HepG2 (cell line): ENCODE measurements around the gene UQCR10. TPM values are rescaled to one million over a fixed set of nuclear protein-coding genes. Genes with fewer than 3 reads are reported as not detected.

ENCODE experiments used
- CHCHD3 ChIP-seq: sonication (generic); formaldehyde crosslinking; IDR thresholded peaks from 2 replicates; pipeline ENCODE4 v1.8.0; 2022; ENCODE audit warnings: mild to moderate bottlenecking, missing genetic modification reagents, moderate library complexity
- CREB1 ChIP-seq, 2 experiments: fragments of 450-650 bp in 1 of 2; IDR thresholded peaks; 2 replicates each; pipeline ENCODE4 v1.6.1; 2016 to 2017; ENCODE audit warnings: control low read depth in 1 of 2, mild to moderate bottlenecking in 1 of 2, missing compliant biosample characterization in 1 of 2, missing genetic modification characterization in 1 of 2
- HMGXB3 ChIP-seq: sonication (generic); formaldehyde crosslinking; IDR thresholded peaks from 2 replicates; pipeline ENCODE4 v1.4.0; 2020; ENCODE audit warnings: missing genetic modification reagents, borderline replicate concordance
- HMGXB4 ChIP-seq, 2 experiments: sonication (generic) in 1 of 2; formaldehyde crosslinking in 1 of 2; IDR thresholded peaks; 2 replicates each; pipeline versions ENCODE4 v1.4.0 to v1.6.1; 2018 to 2020; ENCODE audit warnings: missing genetic modification reagents in 2 of 2, borderline replicate concordance in 1 of 2, low read depth in 1 of 2, mild to moderate bottlenecking in 1 of 2, missing biosample characterization in 1 of 2
- HOXA5 ChIP-seq: sonication (generic); formaldehyde crosslinking; IDR thresholded peaks from 2 replicates; pipeline ENCODE4 v1.4.0; 2020; ENCODE audit warnings: missing genetic modification reagents
- MLX ChIP-seq: IDR thresholded peaks from 2 replicates; pipeline ENCODE4 v1.6.1; 2016
- MTF2 ChIP-seq: sonication (generic); formaldehyde crosslinking; IDR thresholded peaks from 2 replicates; pipeline ENCODE4 v1.5.0; 2020; ENCODE audit warnings: missing genetic modification reagents, borderline replicate concordance
- MXD4 ChIP-seq: IDR thresholded peaks from 2 replicates; pipeline ENCODE4 v1.6.1; 2016; ENCODE audit warnings: mild to moderate bottlenecking, missing biosample characterization, missing genetic modification reagents
- NR0B2 ChIP-seq: sonication (generic); formaldehyde crosslinking; IDR thresholded peaks from 2 replicates; pipeline ENCODE4 v1.4.0; 2020; ENCODE audit warnings: mild to moderate bottlenecking, missing genetic modification reagents
- RARA ChIP-seq: IDR thresholded peaks from 2 replicates; pipeline ENCODE4 v1.6.1; 2016; ENCODE audit warnings: missing genetic modification reagents, missing compliant biosample characterization
- RXRB ChIP-seq: IDR thresholded peaks from 2 replicates; pipeline ENCODE4 v1.6.1; 2016; ENCODE audit warnings: borderline replicate concordance, missing genetic modification reagents, missing compliant biosample characterization
- SALL1 ChIP-seq: sonication (generic); formaldehyde crosslinking; IDR thresholded peaks from 2 replicates; pipeline ENCODE4 v1.8.0; 2022; ENCODE audit warnings: mild to moderate bottlenecking, missing genetic modification reagents
- SPEN ChIP-seq: sonication (generic); formaldehyde crosslinking; IDR thresholded peaks from 2 replicates; pipeline ENCODE4 v1.5.1; 2020; ENCODE audit warnings: low read depth, mild to moderate bottlenecking, missing genetic modification reagents
- TAF15 ChIP-seq: fragments of 200-400 bp; formaldehyde crosslinking; IDR thresholded peaks from one replicate; pipeline ENCODE4 v1.6.1; 2018; ENCODE audit warnings: mild to moderate bottlenecking, low read depth, low read length; ENCODE audit not compliant: poor library complexity, severe bottlenecking
- ZNF160 ChIP-seq: sonication (generic); formaldehyde crosslinking; IDR thresholded peaks from 2 replicates; pipeline ENCODE4 v1.8.0; 2022; ENCODE audit warnings: mild to moderate bottlenecking, inconsistent platforms, missing genetic modification reagents
- ZNF317 ChIP-seq: sonication (generic); formaldehyde crosslinking; IDR thresholded peaks from 2 replicates; pipeline ENCODE4 v1.5.0; 2020; ENCODE audit warnings: mild to moderate bottlenecking, missing genetic modification reagents
- ZNF543 ChIP-seq: sonication (generic); formaldehyde crosslinking; IDR thresholded peaks from 2 replicates; pipeline ENCODE4 v1.4.0; 2020; ENCODE audit warnings: mild to moderate bottlenecking, missing genetic modification reagents
- ZNF563 ChIP-seq: sonication (generic); formaldehyde crosslinking; IDR thresholded peaks from 2 replicates; pipeline ENCODE4 v1.8.0; 2022; ENCODE audit warnings: mild to moderate bottlenecking, moderate library complexity, missing genetic modification reagents
- ZNF564 ChIP-seq: sonication (generic); formaldehyde crosslinking; IDR thresholded peaks from 2 replicates; pipeline ENCODE4 v1.8.1; 2023; ENCODE audit warnings: mild to moderate bottlenecking, missing genetic modification reagents
- ZNF7 ChIP-seq: IDR thresholded peaks from 2 replicates; pipeline ENCODE4 v1.6.1; 2016; ENCODE audit warnings: missing biosample characterization, missing genetic modification reagents
- ZNF775 ChIP-seq: sonication (generic); formaldehyde crosslinking; IDR thresholded peaks from 2 replicates; pipeline ENCODE4 v1.4.0; 2020; ENCODE audit warnings: missing genetic modification reagents, mild to moderate bottlenecking, moderate library complexity, borderline replicate concordance
- ZNF776 ChIP-seq: sonication (generic); formaldehyde crosslinking; IDR thresholded peaks from 2 replicates; pipeline ENCODE4 v1.4.0; 2020; ENCODE audit warnings: mild to moderate bottlenecking, missing genetic modification reagents
- polyA plus RNA-seq, 8 experiments: library from polyadenylated mRNA; depleted of rRNA in 3 of 8; stranded (reverse) in 7 of 8; unstranded in 1 of 8; fragments of >200 nt; fragmentation: Illumina TruSeq in 4 of 8; extraction: Trizol in 4 of 8; gene quantifications; 2 replicates each; pipeline versions ENCODE4 v1.2.1 to v1.2.3, GENCODE V29; 2011 to 2016; ENCODE audit warnings: low read depth in 4 of 8, missing spikeins in 1 of 8, mixed read lengths in 1 of 8; ENCODE audit not compliant: insufficient read depth in 1 of 8
- total RNA-seq, 5 experiments: library from RNA; depleted of rRNA; stranded (reverse); fragments of >200 nt; fragmentation: Illumina TruSeq; extraction: Trizol; gene quantifications; 2 replicates each; pipeline ENCODE4 v1.2.3, GENCODE V29; 2016; ENCODE audit warnings: low read depth in 1 of 5

UQCR10 gene
- total and polyA plus RNA-seq, 2 of the 13 experiments (the other 11 are each of a cell fraction or from before 2014, with no cell fraction given): 225 to 232 TPM

GRCh38 chr22:29766632-29767170, 468 bp upstream of the UQCR10 start, which contains the start of gene ZMAT5 (continued):
- TF ChIP-seq RARA (CRISPR knock-in tag): no peak
- TF ChIP-seq ZNF543 (CRISPR knock-in tag): no peak
- peak; percentile 68 for TF ChIP-seq CREB1 (IDR thresholded peaks at IDR 0.05)
- peak; percentile 92 for TF ChIP-seq CREB1 (CRISPR knock-in tag; IDR thresholded peaks at IDR 0.05)
- TF ChIP-seq SPEN (CRISPR knock-in tag): peak; percentile 54; the same call in 1 of the 2 replicates
- TF ChIP-seq ZNF776 (CRISPR knock-in tag): peak; percentile 82; the same call in 1 of the 2 replicates
- TF ChIP-seq TAF15: peak; percentile 32
- no peak for TF ChIP-seq CHCHD3 (CRISPR knock-in tag)
- TF ChIP-seq ZNF7 (CRISPR knock-in tag): 0 out of 2 replicates have a peak, but pooled peaks have one; percentile 5
- TF ChIP-seq ZNF563 (CRISPR knock-in tag): 0 out of 2 replicates have a peak, but pooled peaks have one; percentile 32
- TF ChIP-seq MLX: 0 out of 2 replicates have a peak, but pooled peaks have one; percentile 40
- TF ChIP-seq NR0B2 (CRISPR knock-in tag): peak; percentile 61; the same call in 1 of the 2 replicates
- peak; percentile 80 for TF ChIP-seq ZNF317 (CRISPR knock-in tag)
- TF ChIP-seq RXRB (CRISPR knock-in tag): peak; percentile 15; the same call in 1 of the 2 replicates
- TF ChIP-seq SALL1 (CRISPR knock-in tag): peak; percentile 61
- 0 out of 2 replicates have a peak, but pooled peaks have one; percentile 65 for TF ChIP-seq ZNF160
- TF ChIP-seq MTF2: no peak
- no peak for TF ChIP-seq ZNF775
- peak; percentile 15; the same call in 1 of the 2 replicates for TF ChIP-seq HMGXB3 (CRISPR knock-in tag)
- TF ChIP-seq MXD4 (CRISPR knock-in tag): peak; percentile 47; the same call in 1 of the 2 replicates
- TF ChIP-seq HMGXB4 (CRISPR knock-in tag; IDR thresholded peaks at IDR 0.05; ENCODE audit: borderline replicate concordance in 1 of 2, low read depth in 1 of 2): peak; percentile 12 to 74; a peak in 2 of 4 replicates
- TF ChIP-seq HOXA5: peak; percentile 6; the same call in 1 of the 2 replicates
- TF ChIP-seq ZNF564 (CRISPR knock-in tag): peak; percentile 49; the same call in 1 of the 2 replicates
